ENCODE data around the gene UBE2J2.

UBE2J2 gene

DNA sequence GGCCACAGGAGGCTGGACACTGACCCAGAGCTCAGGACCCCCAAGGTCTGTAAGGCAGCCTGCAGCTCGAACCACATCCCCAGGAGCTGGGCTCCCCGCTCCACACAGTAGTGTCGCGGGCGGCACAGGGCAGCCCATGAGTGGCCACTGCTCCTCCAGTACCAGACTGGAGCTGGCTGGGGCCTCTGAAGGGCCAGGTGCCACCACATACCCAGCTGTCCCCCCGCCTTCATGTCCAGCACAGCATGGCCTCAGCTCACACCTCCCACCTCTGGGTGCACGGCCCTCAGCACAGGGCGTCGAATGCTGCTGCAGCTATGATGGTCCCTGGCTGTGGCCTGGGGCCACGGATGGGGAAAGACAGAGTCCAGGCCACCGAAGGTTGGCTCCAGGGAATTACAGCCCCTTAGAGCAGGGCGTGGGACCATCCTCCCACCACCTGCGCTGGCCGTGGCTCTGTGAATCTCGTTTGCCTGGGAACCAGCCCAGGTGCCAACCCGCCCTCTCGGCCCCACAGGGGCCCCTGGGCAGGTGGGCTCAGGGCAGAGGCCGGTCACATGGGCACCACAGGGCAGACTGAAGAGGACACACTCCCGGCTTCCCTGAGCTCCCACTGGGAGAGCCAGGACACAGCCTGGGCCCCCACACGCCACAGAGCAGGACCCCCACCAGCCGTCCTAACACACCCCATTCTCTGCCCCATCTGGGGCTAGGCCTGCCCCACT, 57.6 kb downstream of the UBE2J2 start:
- in situ Hi-C loops (cut with MboI; ENCODE audit: low sequenced_read_pairs): no loop called here

DNA sequence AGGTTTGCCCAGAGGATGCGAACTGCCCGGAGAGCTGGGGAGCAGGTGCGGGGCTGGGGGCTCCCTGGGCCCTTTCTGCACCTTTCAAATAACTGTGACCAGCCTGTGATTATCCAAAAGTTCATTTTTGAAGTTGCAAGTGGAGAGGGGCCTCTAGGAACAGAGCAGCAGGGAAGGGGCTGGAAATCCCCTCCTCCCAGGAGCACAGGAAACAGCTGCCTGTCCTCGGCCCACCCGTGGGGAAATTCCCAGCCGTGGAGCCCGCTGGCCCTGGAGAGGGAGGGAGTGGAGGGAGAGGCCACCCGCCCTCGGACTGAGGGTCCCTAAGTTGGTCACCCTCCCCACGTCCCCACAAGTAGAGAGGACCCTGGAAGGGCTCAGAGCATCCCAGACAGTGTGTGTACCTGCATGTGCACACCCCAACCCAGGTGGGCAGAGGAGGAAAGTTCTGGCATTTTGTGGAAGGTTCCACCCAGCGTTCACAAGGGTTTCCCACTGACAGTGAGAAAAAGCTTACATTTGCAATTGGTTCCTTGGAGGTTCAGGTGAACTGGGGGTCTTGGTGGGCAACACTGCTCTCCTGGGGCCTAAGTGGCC, 58.5 kb downstream of the UBE2J2 start:
- in situ Hi-C loops (cut with MboI; ENCODE audit: low sequenced_read_pairs): no loop called here

DNA sequence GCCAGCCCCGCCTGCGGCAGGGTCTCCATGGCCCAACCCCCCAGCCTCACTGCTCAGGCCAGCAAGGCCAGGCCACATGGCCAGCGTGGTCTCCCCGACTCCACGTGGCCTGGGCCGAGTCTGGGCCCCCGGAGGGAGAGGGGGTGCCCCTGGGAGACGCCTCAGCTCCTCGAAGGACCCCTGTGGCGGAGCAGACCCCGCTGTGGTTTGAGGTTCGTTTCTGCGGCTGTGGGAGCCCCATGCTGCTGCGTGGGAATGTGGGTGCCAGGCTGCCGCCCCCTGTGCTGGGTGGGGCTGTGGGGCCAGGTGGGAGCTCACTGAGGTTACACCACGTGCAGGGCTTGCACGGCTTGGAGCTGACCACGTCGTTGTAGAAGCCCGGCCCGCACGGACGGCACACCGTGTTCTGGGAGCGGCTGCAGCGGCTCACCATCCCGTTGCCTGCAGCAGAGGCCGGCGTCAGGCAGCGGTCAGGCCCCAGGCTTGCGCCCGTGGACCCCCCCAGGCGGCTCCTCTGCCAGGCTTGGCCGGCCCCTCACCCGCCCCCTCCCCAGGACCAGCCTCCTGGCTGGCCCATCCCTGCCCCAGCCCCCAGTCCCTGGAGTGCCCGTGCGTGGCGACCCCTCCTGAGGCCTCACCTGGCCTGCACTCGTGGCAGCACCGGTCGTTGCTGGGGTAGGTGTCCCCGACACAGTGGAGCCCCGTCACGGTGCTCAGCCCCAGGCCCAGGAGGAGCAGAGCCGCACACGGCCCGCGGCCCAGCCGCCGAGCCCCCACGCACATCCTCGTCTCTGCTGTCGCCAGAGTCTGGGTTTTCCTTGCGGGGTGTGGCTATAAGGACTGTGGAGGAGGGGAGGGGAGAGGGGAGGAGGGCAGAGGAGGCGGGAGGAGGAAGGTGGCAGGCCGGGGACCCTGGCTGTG, 60.0 kb downstream of the UBE2J2 start, which contains the start of gene TNFRSF4:
TNFRSF4 (minus strand) TSS at position 809 of the 921 bp plus-strand sequence; CDS start at position 783, 26 bp downstream.
- in situ Hi-C loops (cut with MboI; ENCODE audit: low sequenced_read_pairs): no loop called here

DNA sequence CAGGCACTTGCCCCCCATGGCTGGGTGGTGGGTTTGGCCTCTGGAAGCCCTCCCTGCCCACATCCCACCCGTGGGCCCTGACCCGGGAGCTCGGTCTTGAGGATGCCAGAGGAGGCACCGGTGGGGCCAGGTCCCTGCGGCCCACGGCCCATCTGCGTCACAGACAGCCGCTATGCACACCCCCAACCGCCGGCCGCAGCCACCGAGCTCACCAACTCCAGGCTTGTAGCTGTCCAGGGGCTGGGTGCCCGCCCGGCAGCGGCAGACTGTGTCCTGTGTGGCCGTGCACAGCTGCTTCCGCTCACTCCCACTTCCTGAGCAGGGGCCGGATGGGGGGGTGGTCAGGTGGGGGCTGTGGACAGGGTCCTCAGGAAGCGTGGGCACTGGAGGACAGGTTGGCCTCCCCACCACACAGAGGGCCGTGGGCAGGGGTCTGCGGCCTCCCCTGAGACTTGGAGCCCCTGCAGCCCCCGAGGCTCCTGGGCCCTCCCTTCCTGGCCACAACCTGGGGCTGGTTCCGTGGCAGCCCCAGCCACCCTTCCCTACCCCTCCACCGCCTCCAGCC, 60.8 kb downstream of the UBE2J2 start:
- in situ Hi-C loops (cut with MboI; ENCODE audit: low sequenced_read_pairs): no loop called here

DNA sequence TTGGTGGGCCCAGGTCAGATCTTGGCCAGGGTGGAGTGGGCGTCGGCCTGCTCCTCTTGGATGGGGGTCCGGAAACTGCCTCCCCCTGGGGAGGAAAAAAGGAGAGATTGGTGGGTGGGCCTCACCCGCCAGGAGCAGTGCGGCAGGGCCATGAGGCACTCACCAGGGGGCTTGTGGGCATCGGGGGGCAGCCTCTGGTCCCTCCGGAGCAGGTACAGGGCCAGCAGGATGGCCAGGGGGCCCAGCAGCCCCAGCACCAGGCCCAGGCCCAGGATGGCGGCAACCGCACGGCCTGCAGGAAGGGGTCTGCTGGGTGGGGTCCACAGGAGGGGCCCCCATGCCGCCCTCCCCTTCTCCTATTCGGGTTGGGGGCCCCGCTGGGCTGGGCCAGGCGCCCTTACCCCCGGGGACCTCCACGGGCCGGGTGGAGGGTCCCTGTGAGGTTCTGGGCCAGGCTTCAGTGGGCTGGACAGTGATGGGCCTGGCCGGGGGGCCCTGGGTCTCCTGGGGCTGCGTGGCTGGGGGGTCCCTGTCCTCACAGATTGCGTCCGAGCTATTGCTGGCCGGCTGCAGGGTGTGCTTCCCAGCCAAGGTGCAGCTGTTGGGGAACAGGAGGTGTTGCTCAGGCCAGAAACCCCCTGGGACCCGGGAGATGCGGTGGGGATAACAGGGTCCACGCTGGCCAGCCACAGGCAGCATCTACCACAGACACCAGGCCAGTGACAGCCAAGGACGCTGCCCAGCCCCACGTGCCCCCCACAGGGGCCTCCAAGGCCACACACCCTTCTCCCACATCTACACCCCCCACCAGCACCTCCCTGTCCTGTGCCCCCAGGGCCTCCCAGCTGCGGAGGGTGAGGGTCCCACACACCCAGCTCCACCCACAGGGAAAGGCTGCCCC, 61.9 kb downstream of the UBE2J2 start:
- in situ Hi-C loops (cut with MboI; ENCODE audit: low sequenced_read_pairs): no loop called here

DNA sequence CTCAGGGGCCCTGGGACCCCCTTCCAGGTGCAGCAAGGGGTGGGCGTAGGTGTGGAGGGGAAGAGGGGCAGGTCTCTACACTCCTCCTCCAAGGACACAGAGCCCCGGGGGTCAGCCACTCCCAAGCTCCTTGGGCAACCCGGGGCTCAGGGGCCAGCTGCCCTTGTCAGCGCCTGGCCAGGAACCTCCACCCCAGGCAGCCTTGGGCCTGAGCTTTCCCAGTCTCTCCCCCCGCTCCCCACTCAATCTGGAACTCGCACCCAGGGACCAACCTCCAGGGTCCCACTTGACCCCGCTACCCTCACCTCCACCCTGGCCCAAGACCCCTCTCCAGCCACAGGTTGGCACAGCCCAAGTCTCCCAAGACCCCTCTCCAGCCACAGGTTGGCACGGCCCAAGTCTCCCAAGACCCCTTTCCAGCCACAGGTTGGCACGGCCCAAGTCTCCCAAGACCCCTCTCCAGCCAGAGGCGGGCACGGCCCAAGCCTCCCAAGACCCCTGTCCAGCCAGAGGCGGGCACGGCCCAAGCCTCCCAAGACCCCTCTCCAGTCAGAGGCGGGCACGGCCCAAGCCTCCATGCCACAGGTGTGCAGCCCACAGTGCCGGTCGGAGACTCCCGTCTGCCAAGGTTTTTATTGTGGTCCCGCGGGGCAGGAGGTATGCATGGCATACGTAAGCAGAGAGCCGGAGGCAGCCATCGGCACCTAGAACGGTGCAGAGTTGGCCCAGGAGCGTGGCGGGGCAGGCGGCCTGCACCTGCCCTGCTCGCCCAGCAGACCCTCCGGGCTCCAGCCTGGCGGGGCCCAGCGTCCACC, 62.7 kb downstream of the UBE2J2 start:
- in situ Hi-C loops (cut with MboI; ENCODE audit: low sequenced_read_pairs): no loop called here

DNA sequence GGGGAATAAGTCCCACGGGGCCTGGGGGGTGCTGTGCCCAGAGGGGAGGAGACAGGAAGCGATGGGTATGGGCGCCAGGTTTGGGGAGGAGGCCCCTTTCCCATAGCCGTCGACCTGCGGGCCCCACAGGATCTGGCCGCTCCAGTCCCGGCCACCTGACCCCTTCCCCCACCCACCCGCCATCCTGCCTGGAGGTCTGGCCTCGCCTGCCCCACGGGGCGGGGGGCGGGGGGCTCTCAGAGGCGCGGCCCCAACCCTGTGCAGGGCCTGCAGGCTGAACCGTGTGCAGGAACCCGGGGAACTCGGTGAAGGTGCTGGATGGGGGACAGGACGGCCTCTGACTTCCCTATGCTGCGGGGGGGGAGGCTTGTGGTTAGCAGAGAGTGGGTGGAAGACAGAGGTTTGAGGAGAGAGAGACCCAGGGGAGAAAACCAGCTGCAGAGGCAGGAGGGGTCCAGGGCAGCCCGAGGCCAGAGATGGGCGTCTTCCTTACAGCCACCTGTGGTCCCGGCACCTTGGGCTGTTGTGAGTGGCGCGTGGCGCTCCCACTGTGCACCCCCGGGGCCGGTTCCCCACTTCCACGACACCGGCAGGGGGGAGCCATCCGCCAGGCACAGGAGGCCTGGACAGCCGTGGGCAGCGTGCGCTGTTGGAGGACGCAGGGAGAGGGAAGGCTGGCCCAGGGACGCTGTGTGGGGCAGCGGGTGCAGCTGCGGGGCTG, 64.8 kb downstream of the UBE2J2 start:
- in situ Hi-C loops (cut with MboI; ENCODE audit: low sequenced_read_pairs): no loop called here

DNA sequence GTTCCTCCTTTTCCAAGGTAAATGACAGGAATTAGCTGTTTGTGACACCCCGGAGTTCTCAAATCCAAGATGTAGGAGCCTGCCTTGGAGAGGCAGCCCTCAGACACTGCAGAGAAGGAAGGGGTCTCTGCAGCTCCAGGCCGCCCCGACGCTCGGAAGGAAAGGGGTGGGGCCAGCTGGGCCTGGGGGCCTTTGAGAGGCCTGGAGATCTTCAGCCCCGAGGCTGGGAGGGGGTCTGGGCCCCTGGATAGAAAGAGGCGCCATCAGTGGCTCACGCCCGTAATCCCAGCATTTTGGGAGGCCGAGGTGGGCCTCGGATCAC, 66.1 kb downstream of the UBE2J2 start:
- in situ Hi-C loops (cut with MboI; ENCODE audit: low sequenced_read_pairs): no loop called here

DNA sequence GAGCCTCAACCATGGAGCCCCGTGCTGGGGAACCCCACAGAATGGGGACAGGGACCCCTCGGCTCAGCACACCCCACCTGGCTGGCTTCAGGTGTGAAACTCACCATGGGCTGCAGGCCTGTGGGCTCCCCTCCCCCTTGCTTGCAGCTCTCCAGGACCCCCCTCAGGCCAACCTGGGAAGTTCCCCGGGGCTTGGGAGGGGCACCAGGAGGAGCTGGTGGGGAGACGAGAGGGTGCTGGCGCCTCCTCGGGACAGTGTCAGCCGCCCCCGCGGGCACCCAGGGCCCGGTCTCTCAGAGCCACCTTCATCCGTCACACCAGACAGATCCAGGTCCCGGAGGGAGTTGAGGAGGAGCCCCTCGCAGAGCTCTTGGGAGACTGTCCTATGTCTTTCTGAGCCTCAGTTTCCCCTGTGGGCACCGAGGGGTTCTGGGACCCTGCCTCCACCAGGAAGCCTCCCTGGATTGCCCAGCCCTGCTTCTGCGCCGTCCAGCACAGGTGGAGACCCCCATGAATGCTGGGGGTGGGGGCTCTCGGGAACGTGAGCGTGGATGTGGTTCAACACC, 66.6 kb downstream of the UBE2J2 start:
- in situ Hi-C loops (cut with MboI; ENCODE audit: low sequenced_read_pairs): no loop called here

DNA sequence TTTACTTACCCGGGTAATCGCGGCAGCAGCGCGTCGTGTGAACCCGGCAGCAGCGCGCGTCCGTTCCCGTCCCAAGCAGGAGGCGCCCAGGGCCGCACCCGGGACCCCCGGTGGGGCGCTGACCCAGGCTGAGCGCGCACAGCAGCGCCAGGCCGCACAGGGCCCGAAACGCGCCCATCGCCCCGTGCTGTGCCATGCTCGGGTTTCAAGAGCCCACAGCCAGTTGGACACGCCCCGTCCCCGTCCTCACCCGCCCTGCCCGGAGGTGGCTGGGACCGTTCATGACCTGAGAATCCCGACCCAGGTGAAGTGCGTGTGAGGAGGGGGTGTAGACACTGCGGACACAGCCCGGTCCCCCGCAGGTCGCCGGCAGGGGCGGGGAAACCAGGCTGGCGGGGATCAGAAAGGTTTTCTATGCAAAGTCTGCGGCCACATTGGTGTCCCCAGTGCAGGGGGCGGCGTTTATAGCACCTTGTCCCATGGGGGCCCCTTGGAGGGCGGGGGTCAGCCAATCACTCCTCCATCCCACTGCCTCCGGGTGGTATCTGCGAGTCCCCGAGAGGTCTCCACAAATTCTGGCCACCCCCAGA, 67.2 kb downstream of the UBE2J2 start, which contains the start of gene TNFRSF18:
TNFRSF18 (minus strand) TSS at position 217 of the 590 bp plus-strand sequence; CDS start at position 196, 21 bp downstream.
- in situ Hi-C loops (cut with MboI; ENCODE audit: low sequenced_read_pairs): no loop called here

DNA sequence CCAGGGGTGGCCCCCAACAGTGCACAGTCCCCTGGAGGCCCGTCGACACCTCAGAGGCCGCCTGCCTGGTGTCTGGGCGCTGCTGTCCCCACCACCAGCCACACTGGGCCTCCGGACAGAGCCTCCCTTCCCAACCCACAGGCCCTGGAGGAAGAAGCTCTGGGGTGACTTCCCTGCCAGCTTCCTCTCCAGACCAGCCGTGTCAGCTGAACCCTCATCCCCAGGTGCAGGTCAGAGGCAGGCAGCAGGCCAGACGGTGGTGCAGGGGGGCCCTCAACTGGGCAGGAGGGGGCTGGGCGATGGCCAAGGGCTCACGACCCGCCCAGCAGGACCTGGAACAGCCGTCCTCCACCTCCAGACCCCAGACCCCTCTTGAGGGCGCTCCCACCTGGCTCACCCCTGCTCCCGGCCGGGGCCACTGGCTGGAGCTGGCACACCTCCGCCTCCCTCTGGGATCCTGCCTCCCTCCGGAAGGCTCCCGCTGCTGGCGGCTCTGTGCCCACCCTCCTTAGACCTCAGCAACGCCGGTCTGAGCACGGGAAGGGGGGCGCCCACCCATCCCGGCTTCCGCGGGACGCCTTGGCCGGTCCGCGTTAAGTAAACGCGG, 67.8 kb downstream of the UBE2J2 start:
- in situ Hi-C loops (cut with MboI; ENCODE audit: low sequenced_read_pairs): no loop called here

DNA sequence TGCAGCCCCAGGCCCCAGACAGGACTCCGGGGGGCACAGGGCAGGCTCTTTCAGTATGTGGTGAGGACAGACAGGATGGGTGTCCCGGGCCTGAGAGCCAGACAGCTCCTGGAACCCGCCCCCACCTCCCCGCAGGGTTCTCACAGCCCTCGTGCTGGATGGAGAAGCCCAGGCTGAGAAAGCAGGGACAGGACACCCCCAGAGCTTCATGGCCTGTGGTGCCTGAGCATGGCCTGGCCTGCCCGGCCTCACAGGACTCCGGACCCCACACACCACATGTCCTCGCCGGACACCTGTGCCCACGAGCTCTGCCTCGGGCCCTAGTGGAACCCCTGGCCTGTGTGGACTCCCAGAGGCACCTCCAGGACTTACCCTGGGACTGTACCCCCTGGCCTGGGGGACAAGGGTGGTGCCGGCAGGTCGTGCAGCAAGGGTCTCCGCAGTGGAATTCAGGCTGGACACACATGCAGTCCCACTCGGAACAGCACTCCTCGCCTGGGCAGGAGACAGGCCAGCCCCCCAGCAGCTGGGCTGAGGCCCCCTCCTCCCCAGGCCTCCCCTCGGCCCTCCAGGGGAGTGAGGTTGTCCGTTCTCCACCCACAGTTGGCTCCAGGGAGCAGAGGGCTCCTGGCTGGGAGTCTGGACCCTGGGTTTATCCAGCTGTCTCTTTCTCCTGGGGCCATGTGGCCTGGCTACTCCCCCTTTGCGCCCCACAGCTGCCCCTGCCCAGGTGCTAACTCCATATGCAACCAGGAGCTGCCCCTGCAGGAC, 68.5 kb downstream of the UBE2J2 start:
- in situ Hi-C loops (cut with MboI; ENCODE audit: low sequenced_read_pairs): no loop called here

DNA sequence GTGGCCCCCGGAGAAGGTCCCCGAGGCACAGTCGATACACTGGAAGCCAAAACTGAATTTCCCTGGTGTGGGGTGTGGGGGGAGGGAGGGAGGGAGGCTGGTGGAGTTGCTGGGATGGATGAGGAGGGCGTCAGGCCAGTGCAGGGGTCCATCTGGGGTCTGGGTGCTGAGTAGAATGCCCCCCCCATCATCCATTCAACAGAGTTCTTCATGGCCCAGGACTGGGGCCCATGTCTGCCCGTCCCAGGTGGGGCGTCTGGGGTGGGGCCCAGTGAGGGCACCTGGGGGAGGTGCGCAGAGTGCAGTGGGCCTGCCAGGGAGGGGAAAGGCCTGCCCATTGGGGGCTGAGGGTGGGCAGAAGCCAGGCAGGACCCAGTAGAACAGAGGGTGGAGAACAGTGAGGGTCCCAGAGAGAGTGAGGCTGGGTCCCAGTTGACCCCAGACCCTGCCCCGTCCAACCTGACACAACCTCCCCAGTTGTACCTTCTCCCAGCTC, 69.2 kb downstream of the UBE2J2 start:
- in situ Hi-C loops (cut with MboI; ENCODE audit: low sequenced_read_pairs): no loop called here

Data from HL-60/S4 (cell line).